ENCODE measurements around the gene CABS1. TPM values are rescaled to one million over a fixed set of nuclear protein-coding genes. Genes with fewer than 3 reads are reported as not detected.

Gene CABS1
- total RNA-seq: not detected in 2 replicates

GRCh38 chr4:70334681-70335080, at the start of gene CABS1:
Gene CABS1 (plus strand): TSS chr4:70334981. CDS start chr4:70335040, 59 bp downstream.
- DNase-seq (ENCODE audit: low read depth in 2 of 2): no peak

- DNase-seq (ENCODE audit: low read depth in 2 of 2): no peak
Measured at GRCh38 chr4:70288651-70289050, 46.1 kb upstream of the CABS1 start.

GRCh38 chr4:70291341-70291740, 43.4 kb upstream of the CABS1 start:
- no peak for DNase-seq (ENCODE audit: low read depth in 2 of 2)

- DNase-seq (ENCODE audit: low read depth in 2 of 2): no peak
Measured at GRCh38 chr4:70297576-70297975, 37.2 kb upstream of the CABS1 start.

GRCh38 chr4:70298051-70298450, 36.7 kb upstream of the CABS1 start:
- no peak for DNase-seq (ENCODE audit: low read depth in 2 of 2)

- DNase-seq (ENCODE audit: low read depth in 2 of 2): no peak
Measured at GRCh38 chr4:70299643-70300042, 35.1 kb upstream of the CABS1 start.

GRCh38 chr4:70300215-70300614, 34.6 kb upstream of the CABS1 start:
- no peak for DNase-seq (ENCODE audit: low read depth in 2 of 2)

GRCh38 chr4:70303090-70303489, 31.7 kb upstream of the CABS1 start:
- no peak for DNase-seq (ENCODE audit: low read depth in 2 of 2)

GRCh38 chr4:70305601-70306000, 29.2 kb upstream of the CABS1 start:
- DNase-seq (ENCODE audit: low read depth in 2 of 2): no peak

GRCh38 chr4:70306076-70306475, 28.7 kb upstream of the CABS1 start:
- no peak for DNase-seq (ENCODE audit: low read depth in 2 of 2)

GRCh38 chr4:70313736-70314135, 21.0 kb upstream of the CABS1 start:
- no peak for DNase-seq (ENCODE audit: low read depth in 2 of 2)

GRCh38 chr4:70315928-70316327, 18.9 kb upstream of the CABS1 start:
- no peak for DNase-seq (ENCODE audit: low read depth in 2 of 2)

- DNase-seq (ENCODE audit: low read depth in 2 of 2): no peak
Measured at GRCh38 chr4:70326052-70326451, 8.7 kb upstream of the CABS1 start.

GRCh38 chr4:70336043-70336442, 1.3 kb downstream of the CABS1 start:
- no peak for DNase-seq (ENCODE audit: low read depth in 2 of 2)

- DNase-seq (ENCODE audit: low read depth in 2 of 2): no peak
Measured at GRCh38 chr4:70337886-70338420, 3.2 kb downstream of the CABS1 start.

GRCh38 chr4:70356185-70356584, 21.4 kb downstream of the CABS1 start:
- DNase-seq (ENCODE audit: low read depth in 2 of 2): no peak

GRCh38 chr4:70359115-70359661, 24.4 kb downstream of the CABS1 start:
- DNase-seq (ENCODE audit: low read depth in 2 of 2): no peak

GRCh38 chr4:70360460-70360859, 25.7 kb downstream of the CABS1 start, which contains the start of gene SMR3A:
Gene SMR3A (plus strand): TSS chr4:70360760. CDS start chr4:70362116, 1,356 bp downstream.
- DNase-seq (ENCODE audit: low read depth in 2 of 2): no peak

- no peak for DNase-seq (ENCODE audit: low read depth in 2 of 2)
Measured at GRCh38 chr4:70364002-70364401, 29.2 kb downstream of the CABS1 start.

- no peak for DNase-seq (ENCODE audit: low read depth in 2 of 2)
Measured at GRCh38 chr4:70365479-70365878, 30.7 kb downstream of the CABS1 start.

- DNase-seq (ENCODE audit: low read depth in 2 of 2): no peak
Measured at GRCh38 chr4:70367813-70368212, 33.0 kb downstream of the CABS1 start.

- DNase-seq (ENCODE audit: low read depth in 2 of 2): no peak
Measured at GRCh38 chr4:70371987-70372386, 37.2 kb downstream of the CABS1 start.

- DNase-seq (ENCODE audit: low read depth in 2 of 2): no peak
Measured at GRCh38 chr4:70372760-70373159, 38.0 kb downstream of the CABS1 start.

GRCh38 chr4:70380578-70380977, 45.8 kb downstream of the CABS1 start:
- no peak for DNase-seq (ENCODE audit: low read depth in 2 of 2)

Measured in dermis microvascular lymphatic vessel endothelial cell (primary cell).